ENCODE data around the gene PARP2. TPM values are rescaled to one million over a fixed set of nuclear protein-coding genes. Genes with fewer than 3 reads are reported as not detected.

PARP2 gene
- total RNA-seq, 1 experiment from 2014 or later, result 49.4 TPM

DNA sequence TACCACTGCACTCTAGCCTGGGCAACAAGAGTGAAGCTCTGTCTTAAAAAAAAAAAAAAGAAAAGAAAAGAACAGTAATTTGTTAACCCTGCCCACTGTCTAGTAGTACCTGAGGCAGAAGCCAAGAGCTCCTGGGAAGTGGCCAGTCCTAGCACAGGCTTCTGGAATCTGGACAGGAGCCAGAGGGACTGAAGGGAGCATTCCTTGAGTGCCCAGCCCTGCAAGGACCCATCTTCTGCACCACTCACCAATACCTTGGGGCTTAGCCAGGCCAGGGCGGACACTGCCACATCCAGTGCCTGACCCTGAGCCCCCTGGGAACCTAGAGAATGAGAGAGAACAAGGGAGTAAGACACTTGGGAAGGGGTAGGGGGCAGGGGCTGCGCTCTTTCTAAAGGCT lies 33.7 kb downstream of the PARP2 start:
- intact Hi-C loops (cut with micrococcal nuclease; ENCODE audit: unreplicated experiment), result no loop called here

DNA sequence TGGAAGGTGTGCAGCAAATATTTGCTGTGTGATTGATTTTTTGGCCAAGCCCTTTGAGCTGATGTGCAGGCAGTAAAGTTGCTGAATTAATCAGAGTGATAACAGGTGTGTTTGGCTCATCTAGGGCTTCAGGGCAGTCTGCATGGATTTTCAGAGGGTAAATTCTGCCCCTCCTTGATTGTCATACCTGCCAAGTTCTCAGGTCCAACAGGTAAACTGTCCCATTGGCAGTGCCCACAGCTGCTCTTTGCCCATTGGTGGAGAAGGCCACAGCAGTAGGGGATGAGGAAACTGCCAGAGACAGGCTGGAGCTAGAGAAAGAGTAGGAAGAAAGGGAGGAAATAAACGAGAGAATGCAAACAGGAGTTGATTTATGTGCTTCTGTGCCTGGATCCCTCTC lies 36.3 kb downstream of the PARP2 start:
- Histone ChIP-seq H3K9me3 (no peaks in the 10 kb centered on the region), H3K27me3 (replicated peaks; ENCODE audit: control insufficient read depth, insufficient read depth, low read length) (no peaks in the 10 kb centered on the region), H3K4me3 (ENCODE audit: low read depth, low read length) (no peak overlapping the region), H3K4me1 (peaks cover 13% of the 10 kb centered on the region), H3K36me3 (ENCODE audit: control insufficient read depth, insufficient read depth, low read length) (peaks cover 1% of the 10 kb centered on the region)
- ChIA-PET CTCF (no interaction called here), POLR2A (no interaction called here)
- Mint-ChIP-seq H3K4me1 (ENCODE audit: low read depth, unreplicated experiment) (peaks cover 14% of the 10 kb centered on the region), H3K4me3 (ENCODE audit: unreplicated experiment) (no peak overlapping the region), H3K27me3 (ENCODE audit: insufficient read depth, unreplicated experiment) (no peaks in the 10 kb centered on the region), H3K36me3 (ENCODE audit: insufficient read depth, unreplicated experiment) (peaks cover 70% of the 10 kb centered on the region), H3K27ac (ENCODE audit: unreplicated experiment) (no peak overlapping the region), H3K9me3 (ENCODE audit: unreplicated experiment) (no peaks in the 10 kb centered on the region)
- DNase-seq, result no peak
- TF ChIP-seq, protein P1, sequence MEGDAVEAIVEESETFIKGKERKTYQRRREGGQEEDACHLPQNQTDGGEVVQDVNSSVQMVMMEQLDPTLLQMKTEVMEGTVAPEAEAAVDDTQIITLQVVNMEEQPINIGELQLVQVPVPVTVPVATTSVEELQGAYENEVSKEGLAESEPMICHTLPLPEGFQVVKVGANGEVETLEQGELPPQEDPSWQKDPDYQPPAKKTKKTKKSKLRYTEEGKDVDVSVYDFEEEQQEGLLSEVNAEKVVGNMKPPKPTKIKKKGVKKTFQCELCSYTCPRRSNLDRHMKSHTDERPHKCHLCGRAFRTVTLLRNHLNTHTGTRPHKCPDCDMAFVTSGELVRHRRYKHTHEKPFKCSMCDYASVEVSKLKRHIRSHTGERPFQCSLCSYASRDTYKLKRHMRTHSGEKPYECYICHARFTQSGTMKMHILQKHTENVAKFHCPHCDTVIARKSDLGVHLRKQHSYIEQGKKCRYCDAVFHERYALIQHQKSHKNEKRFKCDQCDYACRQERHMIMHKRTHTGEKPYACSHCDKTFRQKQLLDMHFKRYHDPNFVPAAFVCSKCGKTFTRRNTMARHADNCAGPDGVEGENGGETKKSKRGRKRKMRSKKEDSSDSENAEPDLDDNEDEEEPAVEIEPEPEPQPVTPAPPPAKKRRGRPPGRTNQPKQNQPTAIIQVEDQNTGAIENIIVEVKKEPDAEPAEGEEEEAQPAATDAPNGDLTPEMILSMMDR (IDR thresholded peaks at IDR 0.05; ENCODE audit: insufficient read depth in 1 of 2, low read depth in 1 of 2, low read length in 1 of 2, severe bottlenecking in 1 of 2, unreplicated experiment in 1 of 2), result no peak
- BruUV-seq (replicated peaks), result no TSS peak
- intact Hi-C loops (cut with micrococcal nuclease; ENCODE audit: unreplicated experiment), result no loop called here

More for the DNA sequence above, 33.7 kb downstream of the PARP2 start:
- TF ChIP-seq, protein P1 (IDR thresholded peaks at IDR 0.05; ENCODE audit: insufficient read depth in 1 of 2, low read depth in 1 of 2, low read length in 1 of 2, severe bottlenecking in 1 of 2, unreplicated experiment in 1 of 2), result no peak
- H3K4me3 ChIP-seq (ENCODE audit: low read depth, low read length), result no peak overlapping the region
- Mint-ChIP-seq H3K4me3 (ENCODE audit: unreplicated experiment) (no peak overlapping the region), H3K27ac (ENCODE audit: unreplicated experiment) (peak overlapping the region; percentile 89), H3K4me1 (ENCODE audit: low read depth, unreplicated experiment) (peaks cover 14% of the 10 kb centered on the region), H3K9me3 (ENCODE audit: unreplicated experiment) (no peaks in the 10 kb centered on the region), H3K27me3 (ENCODE audit: insufficient read depth, unreplicated experiment) (no peaks in the 10 kb centered on the region), H3K36me3 (ENCODE audit: insufficient read depth, unreplicated experiment) (peaks cover 76% of the 10 kb centered on the region)
- POLR2A ChIA-PET, result no interaction called here
- H3K27me3 ChIP-seq (replicated peaks; ENCODE audit: control insufficient read depth, insufficient read depth, low read length), result no peaks in the 10 kb centered on the region
- H3K9me3 ChIP-seq, result no peaks in the 10 kb centered on the region
- H3K36me3 ChIP-seq (ENCODE audit: control insufficient read depth, insufficient read depth, low read length), result peaks cover 5% of the 10 kb centered on the region; the same call in 1 of the 2 replicates
- CTCF ChIA-PET, result no interaction called here
- peaks cover 13% of the 10 kb centered on the region for H3K4me1 ChIP-seq
- BruUV-seq (replicated peaks), result no TSS peak
- no peak for DNase-seq

DNA sequence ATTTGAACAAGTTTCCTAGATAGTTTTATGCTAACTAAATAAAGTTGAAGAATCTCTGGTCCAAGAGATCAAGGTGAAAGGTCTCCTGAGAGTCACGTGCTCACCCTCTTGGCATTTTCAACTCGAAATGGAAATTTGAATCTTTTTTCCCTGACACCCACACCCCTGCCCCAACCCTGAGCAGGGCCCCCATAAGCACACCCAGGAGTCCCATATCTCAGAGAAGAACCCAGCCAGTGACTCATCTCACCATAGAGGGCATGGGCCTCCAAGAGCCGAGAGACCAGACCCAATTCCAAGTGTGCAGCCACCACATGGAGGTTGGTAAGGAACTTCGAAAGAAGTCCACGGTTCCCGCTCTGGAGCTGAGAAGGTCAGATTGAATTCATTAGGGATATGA lies 37.2 kb downstream of the PARP2 start:
- H3K27ac Mint-ChIP-seq (ENCODE audit: unreplicated experiment), result no peak overlapping the region
- Histone ChIP-seq H3K4me1 (peaks cover 12% of the 10 kb centered on the region), H3K9me3 (no peaks in the 10 kb centered on the region), H3K36me3 (ENCODE audit: control insufficient read depth, insufficient read depth, low read length) (peaks cover 1% of the 10 kb centered on the region), H3K4me3 (ENCODE audit: low read depth, low read length) (no peak overlapping the region), H3K27me3 (replicated peaks; ENCODE audit: control insufficient read depth, insufficient read depth, low read length) (no peaks in the 10 kb centered on the region)
- TF ChIP-seq, protein P1 (IDR thresholded peaks at IDR 0.05; ENCODE audit: insufficient read depth in 1 of 2, low read depth in 1 of 2, low read length in 1 of 2, severe bottlenecking in 1 of 2, unreplicated experiment in 1 of 2), result no peak
- peaks cover 68% of the 10 kb centered on the region for H3K36me3 Mint-ChIP-seq (ENCODE audit: insufficient read depth, unreplicated experiment)
- H3K4me3 Mint-ChIP-seq (ENCODE audit: unreplicated experiment), result no peak overlapping the region
- intact Hi-C loops (cut with micrococcal nuclease; ENCODE audit: unreplicated experiment), result no loop called here
- no peaks in the 10 kb centered on the region for H3K9me3 Mint-ChIP-seq (ENCODE audit: unreplicated experiment)
- BruUV-seq (replicated peaks), result no TSS peak
- no peak for DNase-seq
- H3K4me1 Mint-ChIP-seq (ENCODE audit: low read depth, unreplicated experiment), result peaks cover 11% of the 10 kb centered on the region
- CTCF ChIA-PET, result no interaction called here
- H3K27me3 Mint-ChIP-seq (ENCODE audit: insufficient read depth, unreplicated experiment), result no peaks in the 10 kb centered on the region
- POLR2A ChIA-PET, result no interaction called here
